ENCODE measurements around the gene C1orf94.
"Not testable (repeated sequence)": the region's sequence is repeated elsewhere in the genome, so short reads cannot be mapped to it uniquely, and the experiment has no call there.

The C1orf94 gene

DNA sequence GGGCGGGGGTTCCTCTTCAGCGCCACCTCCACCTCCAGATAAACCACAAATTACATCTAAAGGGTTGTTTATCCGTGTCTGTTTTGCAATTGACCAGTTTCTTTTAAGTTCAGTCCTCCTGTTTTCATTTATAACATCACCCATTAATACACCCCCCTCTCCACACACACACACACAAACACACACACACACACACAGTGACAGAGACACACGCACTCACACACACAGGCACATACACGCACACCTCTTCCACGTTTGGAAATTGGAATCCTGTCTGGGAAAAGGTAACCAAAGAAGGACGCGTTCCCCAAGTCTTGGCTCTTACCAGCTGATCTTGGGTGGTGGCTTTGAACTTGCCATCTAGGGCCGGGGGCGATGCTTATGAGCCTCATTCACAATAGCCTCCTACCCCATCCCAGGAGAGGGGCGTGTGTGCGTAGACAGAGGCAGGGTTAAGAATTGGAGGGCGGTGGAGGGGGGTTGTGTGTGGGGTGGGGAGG, 11.2 kb upstream of the C1orf94 start:
- Histone ChIP-seq H2AFZ (ENCODE audit: low read length, unreplicated experiment) (no peak overlapping the region), H3K4me3 (ENCODE audit: low read depth, low read length) (no peak overlapping the region), H3K27me3 (ENCODE audit: insufficient read depth, low read length) (peaks cover 54% of the 10 kb centered on the region), H3K36me3 (ENCODE audit: insufficient read depth, low read length) (no peaks in the 10 kb centered on the region), H3K4me1 (ENCODE audit: control insufficient read depth, insufficient read depth, low read length, unreplicated experiment) (no peaks in the 10 kb centered on the region), H3K27ac (ENCODE audit: low read depth, low read length) (no peak overlapping the region), H3K79me2 (ENCODE audit: control insufficient read depth, insufficient read depth, low read length, unreplicated experiment) (no peaks in the 10 kb centered on the region)

DNA sequence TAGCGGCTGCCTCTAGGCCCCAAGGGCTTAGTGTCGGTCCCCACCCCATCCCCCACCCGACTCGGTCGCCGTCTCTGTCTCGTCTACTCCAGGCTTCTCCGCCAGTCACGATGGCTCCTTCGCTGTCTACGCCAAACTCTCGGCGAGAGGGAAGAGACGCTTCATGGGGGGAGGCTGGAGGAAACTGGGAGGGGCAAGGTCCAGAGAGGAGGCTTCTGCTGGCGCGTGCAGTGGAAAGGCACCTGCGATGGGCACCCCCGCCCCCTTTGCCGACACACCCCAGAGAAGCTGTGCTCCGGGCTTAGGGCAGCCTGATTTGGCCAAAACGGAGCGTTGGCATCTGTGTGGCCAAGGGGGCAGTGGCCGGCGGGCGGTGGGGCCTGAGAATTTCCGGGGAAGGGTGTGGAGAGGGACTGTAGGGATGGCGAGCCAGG, 10.5 kb upstream of the C1orf94 start:
- Histone ChIP-seq H3K27ac (ENCODE audit: low read depth, low read length) (no peak overlapping the region), H3K4me3 (ENCODE audit: low read depth, low read length) (no peak overlapping the region), H3K79me2 (ENCODE audit: control insufficient read depth, insufficient read depth, low read length, unreplicated experiment) (no peaks in the 10 kb centered on the region), H3K36me3 (ENCODE audit: insufficient read depth, low read length) (no peaks in the 10 kb centered on the region), H2AFZ (ENCODE audit: low read length, unreplicated experiment) (no peak overlapping the region), H3K27me3 (ENCODE audit: insufficient read depth, low read length) (peaks cover 54% of the 10 kb centered on the region), H3K4me1 (ENCODE audit: control insufficient read depth, insufficient read depth, low read length, unreplicated experiment) (no peaks in the 10 kb centered on the region)

DNA sequence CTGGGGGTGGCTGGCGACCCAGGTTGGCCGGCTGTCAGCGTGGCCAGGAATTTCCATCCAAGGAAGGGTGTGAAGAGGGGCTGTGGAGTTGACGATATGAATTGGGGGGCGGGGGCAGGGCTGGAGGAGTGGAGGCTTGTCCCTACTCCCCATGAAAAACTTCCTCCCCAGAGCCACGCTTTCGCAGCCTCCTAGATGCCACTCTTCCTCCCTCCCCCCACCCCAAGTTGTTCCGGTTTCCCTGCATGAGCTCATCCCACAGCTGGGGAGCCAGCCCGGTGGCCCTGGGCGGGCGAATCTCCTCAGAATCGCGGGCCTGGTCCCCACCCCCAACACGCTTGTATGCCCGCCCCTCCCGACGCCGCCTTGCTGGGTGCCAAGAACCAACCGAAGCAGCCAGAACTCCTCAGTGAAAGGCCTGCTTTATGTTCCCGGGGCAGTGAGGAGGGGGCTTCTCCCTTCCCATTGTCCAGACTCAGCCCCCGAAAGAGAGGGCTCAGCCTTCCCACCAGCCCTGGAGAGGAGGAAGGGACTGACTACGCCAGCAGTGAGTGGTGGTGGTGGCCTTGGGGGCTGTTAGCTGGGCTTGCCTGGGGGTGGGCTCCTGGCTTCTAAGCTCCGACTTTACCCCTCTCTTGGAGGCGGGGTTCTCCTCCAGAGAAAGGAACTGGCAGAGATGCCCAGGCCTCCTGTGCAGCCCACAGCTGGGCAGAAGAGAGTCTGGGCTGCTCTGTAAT, 9.9 kb upstream of the C1orf94 start:
- Histone ChIP-seq H2AFZ (ENCODE audit: low read length, unreplicated experiment) (no peak overlapping the region), H3K27ac (ENCODE audit: low read depth, low read length) (no peak overlapping the region)

DNA sequence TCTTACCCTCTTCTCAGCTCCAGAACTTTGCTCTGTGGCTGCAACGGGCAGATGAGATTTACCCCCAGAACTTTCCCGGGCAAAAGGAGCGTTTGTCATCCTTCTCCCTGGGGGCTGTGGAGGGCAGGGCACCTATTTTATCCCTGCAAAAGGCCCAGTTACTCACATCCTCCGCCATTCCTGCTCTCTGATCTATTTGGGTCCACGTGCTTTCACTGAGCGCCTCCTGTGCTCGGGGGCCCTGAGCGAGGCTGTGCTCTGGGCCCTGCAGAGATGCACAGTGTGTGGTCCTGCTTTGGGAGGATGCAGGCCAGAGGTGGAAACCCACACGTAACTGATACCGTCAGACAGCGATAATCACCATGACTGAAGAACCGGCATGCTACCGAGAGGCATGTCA, 9.3 kb upstream of the C1orf94 start:
- Histone ChIP-seq H3K27me3 (ENCODE audit: insufficient read depth, low read length) (peaks cover 50% of the 10 kb centered on the region), H3K36me3 (ENCODE audit: insufficient read depth, low read length) (no peaks in the 10 kb centered on the region), H3K79me2 (ENCODE audit: control insufficient read depth, insufficient read depth, low read length, unreplicated experiment) (no peaks in the 10 kb centered on the region), H2AFZ (ENCODE audit: low read length, unreplicated experiment) (no peak overlapping the region), H3K4me1 (ENCODE audit: control insufficient read depth, insufficient read depth, low read length, unreplicated experiment) (no peaks in the 10 kb centered on the region), H3K27ac (ENCODE audit: low read depth, low read length) (no peak overlapping the region), H3K4me3 (ENCODE audit: low read depth, low read length) (no peak overlapping the region)

More for the DNA sequence above, 9.9 kb upstream of the C1orf94 start:
- no peaks in the 10 kb centered on the region for H3K79me2 ChIP-seq (ENCODE audit: control insufficient read depth, insufficient read depth, low read length, unreplicated experiment)
- no peaks in the 10 kb centered on the region for H3K36me3 ChIP-seq (ENCODE audit: insufficient read depth, low read length)
- H3K4me3 ChIP-seq (ENCODE audit: low read depth, low read length): no peak overlapping the region
- H3K4me1 ChIP-seq (ENCODE audit: control insufficient read depth, insufficient read depth, low read length, unreplicated experiment): no peaks in the 10 kb centered on the region
- H3K27me3 ChIP-seq (ENCODE audit: insufficient read depth, low read length): peaks cover 50% of the 10 kb centered on the region

DNA sequence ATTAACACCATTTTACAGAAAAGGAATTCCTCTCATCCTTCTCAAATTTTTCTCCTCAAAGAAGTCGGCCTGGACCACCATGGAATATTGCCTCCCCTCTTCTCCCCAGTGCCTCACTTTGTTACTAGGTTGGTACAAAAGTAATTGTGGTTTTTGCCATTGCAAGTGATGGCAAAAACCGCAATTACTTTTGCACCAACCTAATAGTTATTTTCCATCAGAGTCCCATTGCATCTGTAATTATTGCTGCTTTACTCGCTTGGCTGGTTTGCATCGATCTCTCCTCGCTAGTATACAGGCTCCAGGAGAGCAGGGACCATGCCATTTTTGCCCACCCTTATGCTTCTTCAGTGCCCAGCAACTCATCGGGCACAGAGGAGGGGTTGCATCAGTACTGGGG, 963 bp upstream of the C1orf94 start:
- H3K4me3 ChIP-seq (ENCODE audit: low read depth, low read length): no peak overlapping the region
- H3K4me1 ChIP-seq (ENCODE audit: control insufficient read depth, insufficient read depth, low read length, unreplicated experiment): no peaks in the 10 kb centered on the region
- no peak overlapping the region for H3K27ac ChIP-seq (ENCODE audit: low read depth, low read length)
- no peaks in the 10 kb centered on the region for H3K79me2 ChIP-seq (ENCODE audit: control insufficient read depth, insufficient read depth, low read length, unreplicated experiment)
- H3K27me3 ChIP-seq (ENCODE audit: insufficient read depth, low read length): no peaks in the 10 kb centered on the region
- H2AFZ ChIP-seq (ENCODE audit: low read length, unreplicated experiment): no peak overlapping the region
- H3K36me3 ChIP-seq (ENCODE audit: insufficient read depth, low read length): no peaks in the 10 kb centered on the region

DNA sequence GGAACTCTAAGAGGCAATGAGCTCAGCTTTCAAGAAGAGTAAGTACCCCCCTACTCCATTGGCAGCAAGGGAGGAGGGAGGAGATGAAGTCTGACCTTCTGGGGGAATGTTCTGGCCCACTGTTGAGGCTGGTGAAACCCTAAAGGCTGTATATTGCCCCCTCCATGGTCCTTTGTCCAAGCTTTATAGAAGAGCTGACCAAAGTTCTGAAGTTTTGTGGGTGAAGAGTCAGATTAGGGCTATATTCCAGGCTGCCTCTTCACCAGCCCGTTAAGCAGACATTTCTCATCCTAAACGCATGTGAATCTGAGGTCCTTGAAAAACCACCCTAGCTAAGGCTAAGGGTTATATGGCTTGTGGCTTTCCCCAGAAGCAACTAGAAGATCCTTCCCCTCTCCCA, 1.4 kb downstream of the C1orf94 start:
- H3K4me1 ChIP-seq (ENCODE audit: control insufficient read depth, insufficient read depth, low read length, unreplicated experiment): no peaks in the 10 kb centered on the region
- no peak overlapping the region for H2AFZ ChIP-seq (ENCODE audit: low read length, unreplicated experiment)
- H3K79me2 ChIP-seq (ENCODE audit: control insufficient read depth, insufficient read depth, low read length, unreplicated experiment): no peaks in the 10 kb centered on the region
- no peak overlapping the region for H3K27ac ChIP-seq (ENCODE audit: low read depth, low read length)
- no peaks in the 10 kb centered on the region for H3K27me3 ChIP-seq (ENCODE audit: insufficient read depth, low read length)
- no peak overlapping the region for H3K4me3 ChIP-seq (ENCODE audit: low read depth, low read length)
- no peaks in the 10 kb centered on the region for H3K36me3 ChIP-seq (ENCODE audit: insufficient read depth, low read length)

DNA sequence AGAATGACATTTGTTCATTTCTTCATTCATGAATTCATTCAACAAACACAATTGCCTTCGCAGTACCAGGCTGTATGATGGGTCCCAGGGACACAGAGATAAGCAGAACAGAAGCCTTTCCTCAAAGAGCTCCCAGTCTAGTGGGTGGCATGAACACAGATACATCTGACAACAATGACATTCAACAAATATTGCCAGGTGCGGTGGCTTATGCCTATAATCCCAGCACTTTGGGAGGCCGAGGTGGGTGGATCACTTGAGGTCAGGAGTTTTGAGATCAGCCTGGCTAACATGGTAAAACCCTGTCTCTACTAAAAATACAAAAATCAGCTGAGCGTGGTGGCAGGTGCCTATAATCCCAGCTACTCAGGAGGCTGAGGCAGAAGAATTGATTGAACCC, 6.7 kb downstream of the C1orf94 start:
- H3K27ac ChIP-seq (ENCODE audit: low read depth, low read length); H3K27me3 ChIP-seq (ENCODE audit: insufficient read depth, low read length); H3K4me1 ChIP-seq (ENCODE audit: control insufficient read depth, insufficient read depth, low read length, unreplicated experiment); H2AFZ ChIP-seq (ENCODE audit: low read length, unreplicated experiment); H3K4me3 ChIP-seq (ENCODE audit: low read depth, low read length); H3K79me2 ChIP-seq (ENCODE audit: control insufficient read depth, insufficient read depth, low read length, unreplicated experiment); H3K36me3 ChIP-seq (ENCODE audit: insufficient read depth, low read length): not testable (repeated sequence)

DNA sequence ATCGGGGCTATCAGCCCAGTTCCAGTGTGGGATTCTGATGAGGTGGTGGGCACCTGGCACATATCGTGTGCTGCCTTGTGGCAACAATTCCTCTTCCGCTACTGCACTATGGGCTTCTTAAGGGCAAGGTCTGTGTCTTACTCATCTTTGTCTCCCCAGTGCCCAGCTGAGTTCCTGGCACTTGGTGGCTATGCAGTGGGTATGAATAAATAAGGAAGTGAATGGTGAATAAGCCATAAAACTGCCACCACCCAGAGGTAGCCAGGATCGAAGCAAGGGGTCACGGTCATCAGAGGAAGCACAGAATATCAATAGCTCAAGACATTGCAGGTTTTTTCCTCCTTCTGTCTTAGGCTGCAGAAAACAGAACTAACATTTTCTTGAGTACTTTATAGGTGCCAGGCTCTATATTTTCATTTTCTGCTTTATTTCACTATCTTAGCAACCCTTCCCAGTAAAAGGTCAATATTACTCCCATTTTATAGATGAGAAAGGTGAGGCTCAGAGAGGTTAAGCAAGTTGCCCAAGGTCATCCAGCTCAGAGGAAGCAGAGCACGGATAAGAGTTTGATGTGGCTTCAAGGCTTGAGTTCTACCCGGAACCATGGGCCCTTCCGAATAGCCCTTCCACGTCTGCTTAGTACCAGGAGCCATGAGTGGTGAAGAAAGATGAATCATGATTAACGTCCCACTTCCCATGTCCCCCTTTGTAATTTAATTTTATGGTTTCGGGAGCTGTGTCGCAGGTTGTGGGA, 10.2 kb downstream of the C1orf94 start:
- Histone ChIP-seq H3K27ac (ENCODE audit: low read depth, low read length) (no peak overlapping the region), H3K36me3 (ENCODE audit: insufficient read depth, low read length) (no peaks in the 10 kb centered on the region), H3K4me3 (ENCODE audit: low read depth, low read length) (no peak overlapping the region), H3K79me2 (ENCODE audit: control insufficient read depth, insufficient read depth, low read length, unreplicated experiment) (no peaks in the 10 kb centered on the region), H3K4me1 (ENCODE audit: control insufficient read depth, insufficient read depth, low read length, unreplicated experiment) (no peaks in the 10 kb centered on the region), H2AFZ (ENCODE audit: low read length, unreplicated experiment) (no peak overlapping the region), H3K27me3 (ENCODE audit: insufficient read depth, low read length) (no peaks in the 10 kb centered on the region)

DNA sequence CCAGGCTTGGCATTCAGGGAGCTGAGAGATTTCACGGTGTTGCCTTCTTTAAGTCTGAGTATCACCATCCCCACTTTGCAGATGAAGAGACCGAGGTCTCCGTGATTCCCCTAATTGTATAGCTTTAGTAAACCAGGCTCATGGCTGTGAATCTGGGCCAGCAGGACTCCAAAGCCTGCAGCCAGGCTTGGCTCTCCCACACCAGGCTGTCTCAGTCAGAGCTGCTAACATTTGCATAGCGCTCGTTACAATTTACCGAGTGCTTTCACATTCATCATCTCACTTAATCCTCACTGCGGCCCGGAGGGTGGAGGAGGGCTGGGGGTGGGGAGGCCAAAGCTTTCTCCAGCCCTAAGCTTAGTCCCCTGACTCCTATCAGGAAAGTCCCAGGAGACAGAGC, 11.7 kb downstream of the C1orf94 start:
- no peak overlapping the region for H3K27ac ChIP-seq (ENCODE audit: low read depth, low read length)
- no peak overlapping the region for H3K4me3 ChIP-seq (ENCODE audit: low read depth, low read length)
- no peaks in the 10 kb centered on the region for H3K79me2 ChIP-seq (ENCODE audit: control insufficient read depth, insufficient read depth, low read length, unreplicated experiment)
- no peaks in the 10 kb centered on the region for H3K4me1 ChIP-seq (ENCODE audit: control insufficient read depth, insufficient read depth, low read length, unreplicated experiment)
- H3K27me3 ChIP-seq (ENCODE audit: insufficient read depth, low read length): no peaks in the 10 kb centered on the region
- H3K36me3 ChIP-seq (ENCODE audit: insufficient read depth, low read length): no peaks in the 10 kb centered on the region
- no peak overlapping the region for H2AFZ ChIP-seq (ENCODE audit: low read length, unreplicated experiment)

DNA sequence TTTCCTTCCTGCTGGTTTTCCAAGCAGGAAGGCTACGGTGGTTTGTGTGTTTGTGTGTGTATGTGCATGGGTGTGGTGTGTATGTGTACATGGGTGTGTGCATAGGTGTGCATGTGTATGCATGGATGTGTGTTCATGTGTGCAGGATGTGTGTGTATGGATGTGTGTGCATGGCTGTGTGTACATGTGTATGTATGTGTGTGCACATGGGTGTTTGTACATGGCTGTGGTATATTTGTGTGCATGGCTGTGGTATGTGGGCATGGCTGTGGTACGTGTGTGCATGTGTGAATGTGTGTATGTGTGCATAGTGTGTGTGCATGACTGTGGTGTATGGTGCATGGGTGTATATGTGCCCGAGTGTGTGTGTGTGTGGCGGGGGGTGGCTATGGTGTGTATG, 12.3 kb downstream of the C1orf94 start:
- Histone ChIP-seq H3K4me1 (ENCODE audit: control insufficient read depth, insufficient read depth, low read length, unreplicated experiment) (no peaks in the 10 kb centered on the region), H3K27ac (ENCODE audit: low read depth, low read length) (no peak overlapping the region), H2AFZ (ENCODE audit: low read length, unreplicated experiment) (no peak overlapping the region), H3K36me3 (ENCODE audit: insufficient read depth, low read length) (no peaks in the 10 kb centered on the region), H3K79me2 (ENCODE audit: control insufficient read depth, insufficient read depth, low read length, unreplicated experiment) (no peaks in the 10 kb centered on the region), H3K27me3 (ENCODE audit: insufficient read depth, low read length) (no peaks in the 10 kb centered on the region), H3K4me3 (ENCODE audit: low read depth, low read length) (no peak overlapping the region)

DNA sequence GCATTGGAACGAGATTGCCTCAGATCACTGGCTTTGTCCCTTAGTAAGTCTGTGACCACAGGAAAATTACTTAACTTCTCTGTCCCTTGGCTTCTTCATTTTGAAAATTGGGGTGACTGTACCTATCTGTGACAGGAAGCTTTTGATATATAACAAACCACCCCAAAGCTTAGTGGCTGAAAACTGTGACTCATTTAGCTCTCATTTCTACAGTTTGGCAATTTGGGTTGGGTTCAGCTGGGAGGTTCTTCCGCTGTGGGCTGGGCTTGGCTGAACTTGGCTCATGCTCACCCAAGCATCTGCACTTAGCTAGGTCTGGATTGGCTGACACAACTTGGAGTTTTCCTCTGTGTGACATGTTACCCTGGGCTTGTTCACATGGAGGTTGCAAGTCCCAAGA, 14.0 kb downstream of the C1orf94 start:
- Histone ChIP-seq H3K79me2 (ENCODE audit: control insufficient read depth, insufficient read depth, low read length, unreplicated experiment) (no peaks in the 10 kb centered on the region), H2AFZ (ENCODE audit: low read length, unreplicated experiment) (no peak overlapping the region), H3K4me3 (ENCODE audit: low read depth, low read length) (no peak overlapping the region)

More for the DNA sequence above, 14.0 kb downstream of the C1orf94 start:
- H3K4me1 ChIP-seq (ENCODE audit: control insufficient read depth, insufficient read depth, low read length, unreplicated experiment): no peaks in the 10 kb centered on the region
- no peaks in the 10 kb centered on the region for H3K36me3 ChIP-seq (ENCODE audit: insufficient read depth, low read length)
- H3K27me3 ChIP-seq (ENCODE audit: insufficient read depth, low read length): no peaks in the 10 kb centered on the region
- no peak overlapping the region for H3K27ac ChIP-seq (ENCODE audit: low read depth, low read length)

Measured in ACC112 (cell line).